ENCODE measurements around the gene FGGY.

FGGY gene

DNA sequence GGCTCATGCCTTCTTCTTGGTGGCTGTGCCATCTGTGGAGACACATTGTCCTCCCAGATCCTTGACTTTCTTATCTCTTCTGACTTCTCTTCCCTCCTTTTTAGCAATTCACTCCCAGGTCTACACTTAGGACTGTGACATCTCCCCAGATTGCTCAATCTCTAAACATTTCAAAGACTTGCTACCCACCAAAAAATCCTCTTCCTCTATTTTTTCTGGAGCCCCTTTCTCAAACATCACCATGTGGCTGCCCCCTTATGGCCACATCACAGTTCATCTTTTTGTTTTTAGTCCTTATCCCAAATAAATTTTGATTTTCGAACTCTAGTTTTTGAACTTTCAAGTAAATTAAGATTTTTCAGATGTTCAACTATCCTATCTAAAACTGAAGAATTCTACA is 369.2 kb downstream of the FGGY start:
- no peak for DNase-seq

DNA sequence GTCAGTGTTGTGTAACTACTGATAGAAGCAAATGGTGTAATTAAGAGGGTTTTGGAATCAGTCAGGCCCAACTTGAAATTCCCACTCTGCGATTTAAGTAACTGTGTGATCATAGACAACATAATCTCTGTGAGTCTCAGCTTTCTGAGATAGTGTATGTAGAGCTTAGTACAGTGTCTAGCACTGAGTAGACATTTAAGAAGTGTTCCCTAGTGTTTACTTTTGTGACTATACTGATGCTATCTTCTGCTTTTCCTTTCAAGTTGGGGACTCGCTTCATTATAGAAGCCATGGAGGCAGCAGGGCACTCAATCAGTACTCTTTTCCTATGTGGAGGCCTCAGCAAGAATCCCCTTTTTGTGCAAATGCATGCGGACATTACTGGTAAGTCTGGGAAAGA is 370.1 kb downstream of the FGGY start:
- DNase-seq = no peak

DNA sequence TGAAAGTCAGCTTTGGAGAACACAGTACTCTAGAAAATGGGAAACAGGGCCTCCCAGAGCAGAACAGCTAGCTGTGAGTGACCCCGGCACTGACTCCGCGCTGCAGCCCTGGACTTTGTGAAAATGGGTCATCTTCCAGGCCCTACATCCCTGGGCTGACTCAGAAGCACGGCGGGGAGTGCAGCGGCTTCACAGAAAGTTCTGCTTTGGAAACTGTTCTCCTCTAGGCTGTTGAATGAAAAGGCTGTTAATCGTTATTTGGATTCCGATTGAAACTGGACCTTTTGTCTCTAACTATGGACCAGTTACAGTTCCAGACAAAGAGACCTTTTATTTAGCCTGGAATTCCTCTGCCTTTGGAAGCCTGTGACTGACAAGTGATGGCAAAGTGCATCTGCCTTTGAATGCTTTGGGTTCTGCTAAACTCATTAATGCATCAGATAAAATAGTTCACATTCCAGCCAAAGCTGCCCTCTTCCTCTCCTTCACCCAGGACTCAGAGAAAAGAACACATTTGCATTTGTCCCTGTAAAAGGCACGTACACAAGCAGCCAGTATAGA is 372.9 kb downstream of the FGGY start:
- no peak for DNase-seq

DNA sequence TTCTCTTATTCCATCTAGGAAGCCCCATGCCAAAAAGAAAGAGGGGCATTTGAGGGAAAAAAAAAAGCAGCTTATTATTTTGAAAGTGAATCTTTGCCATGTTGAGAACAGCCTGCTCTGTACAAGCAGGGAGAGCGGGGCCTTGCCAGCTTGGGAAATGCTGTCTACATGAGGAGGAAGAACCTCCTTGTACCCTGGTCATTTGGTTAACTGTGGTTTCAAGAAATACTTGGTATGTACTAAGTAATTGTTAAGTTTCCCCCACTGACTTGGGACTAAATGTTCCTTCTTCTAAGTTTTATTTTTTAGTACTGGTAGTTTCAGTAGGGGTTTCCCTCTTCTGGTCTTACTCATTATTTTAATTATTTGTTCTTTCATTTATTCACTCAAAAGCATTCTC is 373.8 kb downstream of the FGGY start:
- no peak for DNase-seq

DNA sequence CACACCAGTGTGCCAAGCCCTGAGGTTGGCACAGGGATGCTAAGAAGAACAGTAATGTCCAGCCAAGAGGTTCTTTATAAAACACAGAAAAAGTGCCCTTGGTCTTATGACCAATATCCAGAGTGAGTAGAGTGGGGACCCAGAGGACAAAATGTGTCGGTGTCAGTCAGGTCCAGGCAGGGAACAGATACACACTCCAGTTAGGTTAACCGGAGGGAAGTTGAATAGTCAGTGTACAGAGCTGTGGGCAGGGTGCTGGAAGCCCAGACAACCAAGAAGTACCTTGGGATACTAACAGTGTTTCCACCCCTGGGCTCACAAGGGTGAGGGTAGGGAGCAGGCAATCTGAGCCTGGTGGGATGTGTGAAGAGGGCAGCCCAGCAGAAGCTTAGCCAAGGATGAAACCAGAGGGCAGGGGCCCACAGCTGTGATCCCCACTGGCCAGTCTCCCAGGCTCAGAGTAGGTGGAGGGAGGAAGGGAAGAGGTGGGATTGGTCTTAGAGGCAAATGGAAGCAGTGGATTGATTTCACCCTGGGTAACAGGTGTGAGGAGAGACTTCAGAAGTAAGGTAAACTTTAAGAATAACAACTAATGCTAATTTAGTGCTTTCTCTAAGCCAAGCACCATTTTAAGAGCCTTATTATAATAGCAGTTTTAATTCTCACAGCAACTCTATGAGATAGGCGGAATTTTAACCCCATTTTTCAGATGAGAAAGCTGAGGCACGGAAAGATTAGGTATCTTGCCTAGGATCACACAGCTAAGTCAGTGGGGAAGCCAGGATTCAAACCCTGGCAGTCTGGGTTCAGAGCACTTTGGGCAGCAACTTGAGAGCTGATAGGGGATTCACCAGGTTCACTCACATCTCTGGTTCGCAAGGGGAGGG is 374.4 kb downstream of the FGGY start:
- DNase-seq = no peak

DNA sequence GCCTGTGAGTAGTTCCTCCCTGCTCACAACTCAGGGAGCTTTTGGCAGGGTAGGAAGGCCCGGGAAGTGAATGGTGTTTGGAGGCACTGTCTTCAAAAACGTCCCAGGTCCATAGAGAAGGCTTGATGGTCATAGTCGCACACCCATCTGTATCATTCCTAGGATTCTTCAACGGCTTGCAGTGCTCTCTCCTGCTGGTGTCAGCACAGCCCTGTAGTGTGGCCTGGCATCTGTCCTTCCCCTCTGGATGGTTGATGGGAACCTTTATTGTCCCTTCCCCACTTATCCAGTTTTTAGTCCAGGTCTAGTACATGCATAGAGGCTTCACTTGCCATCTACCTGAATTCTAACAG is 375.0 kb downstream of the FGGY start:
- DNase-seq = no peak

DNA sequence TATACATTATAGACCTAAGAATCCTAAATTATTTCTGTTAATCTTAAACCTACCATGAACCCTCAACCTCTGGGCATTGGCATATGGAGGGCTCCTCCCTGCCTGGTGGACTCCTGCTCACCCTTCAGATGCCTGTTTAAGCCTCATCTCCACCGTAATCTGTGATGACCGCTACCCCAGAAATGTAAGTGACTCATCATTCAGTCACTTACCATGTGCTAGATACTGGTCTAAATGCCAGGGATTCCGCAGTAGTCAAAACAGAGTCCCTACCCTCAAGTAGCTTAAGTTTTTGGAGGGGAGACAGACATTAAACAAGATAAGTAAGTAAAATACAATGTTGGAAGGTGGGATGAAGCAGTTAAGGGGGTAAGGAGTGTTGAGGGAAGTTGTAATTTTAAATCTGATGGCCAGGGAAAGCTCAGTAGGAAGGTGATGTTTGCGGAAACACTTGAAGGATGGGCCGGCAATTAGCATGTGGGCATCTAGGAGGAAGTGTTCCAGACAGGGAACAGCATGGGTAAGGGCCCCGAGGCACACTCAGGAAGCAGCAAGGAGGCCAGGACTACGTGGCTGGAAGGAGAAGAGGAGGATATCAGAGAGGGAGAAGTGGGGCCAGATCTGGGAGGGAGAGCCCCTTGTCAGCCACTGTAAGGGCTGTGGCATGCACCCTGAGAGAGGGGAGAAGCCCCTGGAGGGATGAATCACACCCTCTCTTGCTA is 376.1 kb downstream of the FGGY start:
- no peak for DNase-seq

DNA sequence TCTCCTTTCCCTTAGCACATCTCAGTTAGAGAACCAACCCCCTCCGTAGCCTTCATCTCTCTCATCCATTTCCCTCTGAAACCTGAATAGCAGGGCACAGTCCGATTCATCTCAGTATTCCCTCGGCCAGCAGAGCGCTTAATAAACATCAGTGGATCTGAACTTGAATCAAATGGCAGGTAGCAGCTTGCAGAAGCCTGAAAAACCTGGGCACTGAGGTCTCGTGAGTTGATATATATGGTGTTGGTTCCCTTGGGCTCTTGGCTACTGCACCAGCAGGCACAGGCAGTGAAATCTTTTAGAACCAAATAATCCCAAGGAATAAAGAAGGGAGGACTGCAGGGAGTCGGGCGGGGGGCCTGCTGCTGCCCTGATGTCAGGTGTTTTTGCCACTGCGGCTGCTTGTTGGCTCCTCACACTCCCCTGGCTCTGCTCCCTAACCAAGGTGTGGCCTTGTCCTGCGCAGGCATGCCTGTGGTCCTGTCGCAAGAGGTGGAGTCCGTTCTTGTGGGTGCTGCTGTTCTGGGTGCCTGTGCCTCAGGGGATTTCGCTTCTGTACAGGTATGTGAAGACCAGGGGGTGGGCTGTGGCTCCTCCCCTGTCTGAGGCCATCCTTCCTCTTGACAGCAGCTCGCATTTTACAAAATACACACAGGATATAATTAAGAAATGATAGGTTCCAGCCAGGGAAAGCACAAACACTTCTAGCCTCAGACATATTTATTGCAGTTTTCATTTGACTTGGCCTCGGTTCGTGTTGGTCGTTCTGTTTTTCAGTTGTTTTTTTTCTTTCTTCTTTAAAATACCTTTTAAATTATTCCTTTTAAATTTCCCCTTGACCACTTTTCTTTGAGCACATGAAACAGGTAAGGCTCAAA is 376.9 kb downstream of the FGGY start:
- no peak for DNase-seq

DNA sequence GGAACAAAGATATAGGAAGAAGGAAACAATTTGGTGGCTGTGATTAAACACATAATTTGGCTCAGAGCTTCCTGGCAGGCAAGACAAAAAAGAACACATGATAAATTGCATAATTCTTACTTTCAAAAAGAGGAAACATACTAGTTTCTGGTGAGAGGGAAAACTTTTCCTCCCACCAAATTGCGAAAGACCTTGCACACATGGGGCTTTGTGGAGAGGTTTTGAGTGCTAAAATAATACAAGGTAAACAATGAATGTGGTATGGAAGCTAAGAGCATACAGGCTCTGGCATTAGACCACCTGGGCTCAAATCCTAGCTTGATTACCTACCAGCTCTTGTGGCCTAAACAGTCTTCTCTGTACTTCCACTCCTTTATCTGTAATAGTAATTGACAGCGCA is 377.7 kb downstream of the FGGY start:
- no peak for DNase-seq

DNA sequence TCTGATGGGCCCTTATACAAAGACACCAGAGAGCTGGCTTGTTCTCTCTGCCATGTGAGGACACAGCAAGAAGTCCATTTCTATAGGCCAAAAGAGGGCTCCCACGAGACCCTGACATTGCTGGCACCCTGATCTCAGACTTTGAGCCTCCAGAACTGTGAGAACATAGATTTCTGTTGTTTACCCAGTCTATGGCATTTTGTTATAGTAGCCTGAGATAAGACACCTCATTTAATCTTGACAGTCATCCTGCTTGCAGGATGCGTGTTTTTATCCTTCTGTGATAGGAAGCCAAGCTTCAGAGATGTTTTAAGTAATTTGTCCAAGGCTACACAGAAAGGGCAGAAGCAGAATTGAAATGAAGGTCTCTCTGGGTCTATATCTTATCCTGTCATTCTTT is 379.0 kb downstream of the FGGY start:
- no peak for DNase-seq

DNA sequence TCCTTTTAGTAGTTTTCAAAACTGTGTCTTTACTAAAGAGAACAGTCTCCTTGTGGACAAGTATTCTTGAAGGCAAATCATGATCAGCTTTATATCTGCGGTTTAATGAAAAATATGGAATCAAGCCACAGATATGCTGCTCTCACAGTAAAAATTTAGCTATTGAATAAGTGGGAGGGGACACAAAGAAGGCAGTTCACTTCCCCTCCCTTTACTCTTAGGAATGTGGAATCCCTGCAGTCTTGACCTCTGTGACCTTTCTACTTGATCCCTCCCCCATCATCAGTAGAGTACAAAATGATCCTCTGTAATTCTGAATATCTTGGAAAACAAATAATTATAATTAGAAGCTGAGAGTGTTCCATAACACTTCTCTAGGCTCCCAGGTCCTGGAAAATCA is 381.1 kb downstream of the FGGY start:
- DNase-seq = no peak

DNA sequence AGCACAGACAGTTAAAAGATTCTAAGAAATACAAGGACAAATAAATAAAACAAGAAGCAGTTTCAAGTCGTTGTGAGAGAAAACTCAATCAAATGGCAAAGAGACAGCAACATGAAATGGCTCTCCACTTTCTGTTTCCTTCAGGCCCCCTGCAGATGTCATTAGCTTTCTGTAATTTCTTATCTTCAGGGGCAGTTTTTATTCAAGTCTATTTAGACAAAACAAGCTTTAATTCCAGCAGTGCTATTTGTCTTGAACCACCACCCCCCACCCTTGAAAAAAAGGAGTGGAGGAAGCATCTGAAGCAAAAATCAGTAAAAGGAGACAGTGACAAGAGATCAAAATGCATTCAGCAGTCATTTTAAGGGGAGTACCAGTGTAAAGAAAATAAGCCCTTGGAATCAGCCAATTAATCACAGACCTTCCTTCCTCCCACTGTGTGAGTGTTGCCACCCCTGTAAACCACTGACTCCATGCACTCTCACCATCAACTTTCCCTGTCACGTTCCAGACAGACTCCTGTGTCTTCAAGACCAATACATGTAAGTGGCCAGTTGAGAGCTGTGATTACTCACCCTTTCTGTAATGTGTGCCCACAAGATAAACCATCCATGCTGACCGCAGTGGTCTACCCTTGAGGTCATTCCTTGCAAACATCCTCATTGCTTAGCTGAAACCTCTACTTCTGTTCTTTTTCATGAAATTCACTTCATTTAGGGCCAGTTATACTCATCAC is 381.8 kb downstream of the FGGY start:
- no peak for DNase-seq

DNA sequence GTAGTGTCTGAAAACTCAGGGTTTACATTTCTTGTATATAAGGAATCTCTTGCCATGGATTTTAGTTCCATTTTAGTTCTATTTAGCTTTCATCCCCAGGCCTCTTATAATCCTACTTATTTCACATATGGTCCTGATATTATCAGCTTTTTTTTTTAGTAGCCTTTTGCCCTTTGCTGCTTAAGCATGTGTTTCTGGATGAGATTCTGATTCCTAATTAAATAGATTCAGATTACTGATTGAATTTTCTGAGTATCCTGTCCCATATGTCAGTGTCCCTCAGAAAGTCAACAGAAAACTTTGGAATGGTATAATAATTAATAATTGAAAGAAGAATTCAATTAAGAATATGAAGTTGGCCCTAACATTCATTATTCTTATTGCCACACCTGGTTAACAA is 383.1 kb downstream of the FGGY start:
- no peak for DNase-seq

DNA sequence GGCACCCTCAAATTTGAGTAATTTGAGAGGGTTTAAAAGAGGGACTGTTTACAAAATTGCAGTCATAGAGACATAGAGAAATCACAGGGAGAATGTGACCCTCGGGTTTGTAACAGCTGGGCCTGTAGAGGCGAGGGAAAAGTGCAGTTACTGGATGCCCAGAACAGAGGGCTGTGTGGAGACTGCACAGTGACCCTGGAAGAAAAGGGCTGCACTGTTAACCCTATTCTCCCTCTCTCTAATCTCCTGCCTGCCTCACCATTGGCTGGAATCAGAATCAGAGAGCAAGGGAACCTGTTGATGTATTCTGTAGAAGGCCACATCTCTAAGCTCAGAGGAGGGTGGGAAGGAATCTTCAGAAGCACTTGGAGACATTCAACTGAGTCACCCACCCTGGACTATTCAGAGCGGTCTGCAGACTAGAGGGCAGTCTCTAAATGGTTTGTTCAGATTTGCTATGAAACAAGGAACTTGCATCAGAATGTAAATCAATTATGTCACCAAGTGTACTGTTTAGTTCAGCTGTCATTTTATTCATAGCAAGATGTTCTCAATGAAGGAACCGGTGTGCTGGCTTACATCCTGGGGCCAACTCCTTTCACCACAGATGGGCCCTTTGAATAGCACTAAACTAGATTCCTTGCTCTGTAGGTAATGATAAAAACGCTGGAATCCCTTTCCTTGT is 385.6 kb downstream of the FGGY start:
- DNase-seq = no peak

DNA sequence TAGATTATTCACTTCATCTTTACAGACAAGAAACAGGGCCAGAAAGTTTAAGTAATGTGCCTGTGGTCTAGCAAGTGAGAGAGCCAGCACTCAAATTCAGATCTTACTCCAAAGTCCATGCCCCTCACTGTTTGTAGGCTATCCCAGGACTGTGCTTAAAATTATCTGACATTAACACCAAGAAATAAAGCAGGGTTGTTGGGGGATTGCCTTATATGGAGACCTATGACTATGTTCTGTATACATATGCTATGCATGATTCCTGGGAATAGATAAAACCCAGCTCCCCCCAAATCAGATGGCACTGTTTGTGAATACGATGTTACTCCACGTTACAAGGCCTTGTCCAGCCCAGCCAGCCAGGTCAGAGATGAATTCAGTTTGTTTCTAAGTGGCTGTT is 386.3 kb downstream of the FGGY start:
- DNase-seq = no peak

DNA sequence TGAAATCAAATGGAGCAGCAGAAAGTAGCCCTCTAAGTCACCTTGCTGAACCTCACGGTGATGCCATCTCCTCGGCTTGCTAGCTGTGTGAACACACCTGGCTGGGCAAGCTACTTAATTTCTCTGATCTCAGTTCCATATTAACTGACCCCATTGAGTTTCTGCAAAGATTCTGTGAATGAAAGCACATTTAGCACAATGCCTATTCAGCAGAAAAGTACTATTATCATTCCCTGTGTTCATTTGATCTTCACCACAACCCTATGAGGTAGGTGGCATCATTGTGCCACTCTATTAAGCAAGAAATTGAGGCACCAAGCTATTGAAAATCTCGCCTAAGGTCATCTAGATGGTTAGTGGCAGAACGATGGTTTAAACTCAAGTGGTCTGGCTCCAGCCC is 387.8 kb downstream of the FGGY start:
- DNase-seq = no peak

DNA sequence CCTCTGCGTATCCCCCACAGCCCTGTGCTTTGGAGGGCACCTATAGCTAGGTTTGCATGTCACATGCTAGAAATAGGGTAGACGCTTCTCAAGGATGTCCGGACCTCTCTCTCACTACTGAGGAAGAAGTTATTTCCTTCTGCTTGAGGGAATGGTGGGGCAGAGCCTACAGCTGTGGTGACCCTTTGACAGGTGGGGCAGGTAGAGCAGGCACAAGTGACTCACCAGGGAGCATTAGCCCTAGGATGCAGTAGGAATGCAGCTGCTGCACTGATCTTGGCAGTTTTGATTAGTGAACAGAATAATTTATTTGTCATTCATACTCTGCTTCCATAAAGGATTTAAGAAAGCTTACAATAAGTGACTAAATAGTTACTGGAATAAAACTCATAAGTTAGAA is 388.2 kb downstream of the FGGY start:
- DNase-seq = no peak

DNA sequence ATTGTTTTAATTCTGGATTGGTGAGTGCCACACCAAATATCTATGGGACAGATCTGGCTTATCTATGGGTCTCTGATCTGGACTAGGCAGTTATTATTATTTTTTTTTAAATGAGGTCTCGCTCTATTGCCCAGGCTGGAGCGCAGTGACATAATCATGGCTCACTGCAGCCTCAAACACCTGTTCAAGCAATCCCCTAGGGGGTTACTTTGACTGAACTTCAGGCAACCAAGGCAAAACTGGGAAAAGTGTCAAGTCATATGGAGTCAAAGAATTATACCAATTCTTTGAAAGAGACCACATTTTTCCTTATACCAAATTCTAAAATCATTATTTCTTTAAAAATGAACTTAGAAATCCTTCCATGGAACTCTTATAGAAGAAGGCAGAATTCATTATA is 388.8 kb downstream of the FGGY start:
- no peak for DNase-seq

DNA sequence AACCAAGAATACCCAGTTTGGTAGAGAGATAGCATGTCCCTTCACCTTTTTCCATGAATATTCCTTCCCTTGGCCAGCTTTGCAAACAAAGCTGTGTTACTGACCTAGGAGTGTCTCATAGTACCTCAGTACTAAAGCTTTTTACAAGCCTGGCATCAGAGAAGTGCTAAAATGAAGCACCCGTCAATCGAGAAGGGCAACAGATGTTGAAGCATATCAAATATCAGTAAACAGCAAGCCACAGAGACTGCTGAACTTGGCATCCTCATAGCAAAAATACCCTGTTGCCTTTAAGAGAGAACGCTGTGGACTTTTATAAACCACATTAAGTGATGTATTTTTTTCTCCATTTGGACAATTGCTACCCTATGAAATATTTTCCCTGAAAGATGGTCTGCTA is 389.3 kb downstream of the FGGY start:
- no peak for DNase-seq

DNA sequence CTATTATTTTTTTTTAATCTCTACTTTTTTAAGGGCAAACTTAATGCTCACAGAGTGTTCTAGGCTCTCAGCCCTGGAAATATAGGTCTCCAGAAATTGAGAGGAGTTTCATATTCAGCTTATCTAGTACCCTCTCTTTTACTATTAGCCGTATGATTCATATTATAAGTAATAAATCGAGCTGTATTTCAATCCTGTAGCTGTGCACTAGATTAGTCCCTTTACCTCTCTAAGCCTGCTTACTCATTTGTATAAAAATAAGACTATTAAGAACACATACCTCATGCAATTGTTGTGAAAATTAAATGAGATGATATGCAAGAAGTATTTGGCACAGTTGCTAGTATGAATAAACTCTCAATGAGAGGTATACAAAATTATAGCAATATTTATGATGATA is 389.7 kb downstream of the FGGY start:
- no peak for DNase-seq

DNA sequence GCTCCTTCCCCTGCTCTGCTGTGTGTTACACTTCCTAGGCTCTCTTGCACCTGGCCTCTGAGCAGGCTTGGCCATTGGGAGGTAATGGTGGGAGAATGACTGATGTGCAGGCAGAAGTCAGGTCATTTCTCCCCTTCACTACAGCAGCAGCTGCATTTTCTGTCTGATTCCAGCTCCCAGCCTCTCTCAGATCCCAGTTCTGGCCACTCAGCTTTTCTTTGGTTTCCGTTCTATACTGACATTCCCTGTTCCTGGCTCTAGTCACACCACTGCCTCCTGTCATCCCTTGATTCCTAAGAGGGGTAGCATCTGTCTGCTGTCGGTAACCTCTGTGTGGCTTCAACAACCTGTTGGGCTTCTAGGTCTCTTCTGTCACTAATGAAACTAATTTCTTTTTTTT is 390.2 kb downstream of the FGGY start:
- DNase-seq = no peak

DNA sequence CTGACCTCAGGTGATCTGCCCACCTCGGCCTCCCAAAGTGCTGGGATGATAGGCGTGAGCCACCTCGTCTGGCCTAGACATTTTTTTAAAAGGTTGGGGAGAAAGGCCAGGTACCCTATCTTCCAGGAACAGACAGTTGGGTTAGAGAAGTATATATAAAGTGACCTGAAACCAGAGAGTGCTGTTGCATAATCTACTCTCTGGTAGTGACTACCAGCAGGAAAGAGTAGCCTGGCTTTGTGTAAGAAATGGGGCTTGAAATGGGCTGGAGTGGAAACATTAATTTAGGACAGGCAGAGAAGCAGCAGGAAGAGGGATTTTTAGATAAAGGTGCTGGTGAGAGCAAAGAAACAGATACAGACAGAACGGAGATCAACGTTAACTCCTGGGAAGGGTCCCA is 392.1 kb downstream of the FGGY start:
- no peak for DNase-seq

Data from T-helper 9 cell (primary cell).